HepG2 (cell line): Measurements from ENCODE around the gene ABCB8. TPM values are rescaled to one million over a fixed set of nuclear protein-coding genes. Genes with fewer than 3 reads are reported as not detected.

Experiments used
- KAT8 ChIP-seq: IDR thresholded peaks from 2 replicates; pipeline ENCODE4 v1.6.1; 2016; ENCODE audit warnings: missing genetic modification reagents, missing compliant biosample characterization
- NR2F6 ChIP-seq, 2 experiments: IDR thresholded peaks; 2 replicates each; pipeline ENCODE4 v1.6.1; 2016; ENCODE audit warnings: antibody characterized with exemption in 1 of 2, mild to moderate bottlenecking in 1 of 2
- PLSCR1 ChIP-seq: sonication (generic); formaldehyde crosslinking; IDR thresholded peaks from 2 replicates; pipeline ENCODE4 v1.5.0; 2020; ENCODE audit warnings: missing genetic modification reagents, mild to moderate bottlenecking, borderline replicate concordance
- REPIN1 ChIP-seq: sonication (generic); formaldehyde crosslinking; IDR thresholded peaks from 2 replicates; pipeline ENCODE4 v1.8.0; 2022; ENCODE audit warnings: missing genetic modification reagents, low read depth, mild to moderate bottlenecking, borderline replicate concordance
- SNRNP70 ChIP-seq: fragments of 200-400 bp; formaldehyde crosslinking; IDR thresholded peaks from 2 replicates; pipeline ENCODE4 v1.6.1; 2017; ENCODE audit warnings: mild to moderate bottlenecking, low read depth, low read length, moderate library complexity
- TFAP4 ChIP-seq: sonication (generic); IDR thresholded peaks from 2 replicates; pipeline ENCODE4 v1.6.1; 2016; ENCODE audit warnings: low read depth, borderline replicate concordance
- ZBED4 ChIP-seq: sonication (generic); formaldehyde crosslinking; IDR thresholded peaks from 2 replicates; pipeline ENCODE4 v1.4.0; 2020; ENCODE audit warnings: missing genetic modification reagents, borderline replicate concordance
- ZNF891 ChIP-seq: sonication (generic); formaldehyde crosslinking; IDR thresholded peaks from 2 replicates; pipeline ENCODE4 v1.5.0; 2020; ENCODE audit warnings: mild to moderate bottlenecking, missing genetic modification reagents
- polyA plus RNA-seq, 8 experiments: library from polyadenylated mRNA; depleted of rRNA in 3 of 8; stranded (reverse) in 7 of 8; unstranded in 1 of 8; fragments of >200 nt; fragmentation: Illumina TruSeq in 4 of 8; extraction: Trizol in 4 of 8; gene quantifications; 2 replicates each; pipeline versions ENCODE4 v1.2.1 to v1.2.3, GENCODE V29; 2011 to 2016; ENCODE audit warnings: low read depth in 4 of 8, missing spikeins in 1 of 8, mixed read lengths in 1 of 8; ENCODE audit not compliant: insufficient read depth in 1 of 8
- total RNA-seq, 5 experiments: library from RNA; depleted of rRNA; stranded (reverse); fragments of >200 nt; fragmentation: Illumina TruSeq; extraction: Trizol; gene quantifications; 2 replicates each; pipeline ENCODE4 v1.2.3, GENCODE V29; 2016; ENCODE audit warnings: low read depth in 1 of 5
- TF ChIP-seq, protein P1 (sequence below): sonication (generic); formaldehyde crosslinking; IDR thresholded peaks from 2 replicates; pipeline ENCODE4 v1.4.0; 2020; ENCODE audit warnings: low read depth, missing genetic modification reagents
- TF ChIP-seq, protein P2 (sequence below): sonication (generic); formaldehyde crosslinking; IDR thresholded peaks from 2 replicates; pipeline ENCODE4; 2020; ENCODE audit warnings: missing genetic modification reagents, mild to moderate bottlenecking, borderline replicate concordance
- TF ChIP-seq, protein P3 (sequence below), 2 experiments: IDR thresholded peaks; 2 replicates each; pipeline ENCODE4 v1.6.1; 2011 to 2012; ENCODE audit warnings: low read length in 2 of 2, borderline replicate concordance in 1 of 2, low read depth in 1 of 2, mild to moderate bottlenecking in 1 of 2, moderate library complexity in 1 of 2

ABCB8 gene
- total and polyA plus RNA-seq, 2 of the 13 experiments (the other 11 are each of a cell fraction or from before 2014, with no cell fraction given) = 6.6 to 16.7 TPM

GRCh38 chr7:150983893-150984368 lies 44.3 kb upstream of the ABCB8 start (continued):
- TF ChIP-seq, protein P1, sequence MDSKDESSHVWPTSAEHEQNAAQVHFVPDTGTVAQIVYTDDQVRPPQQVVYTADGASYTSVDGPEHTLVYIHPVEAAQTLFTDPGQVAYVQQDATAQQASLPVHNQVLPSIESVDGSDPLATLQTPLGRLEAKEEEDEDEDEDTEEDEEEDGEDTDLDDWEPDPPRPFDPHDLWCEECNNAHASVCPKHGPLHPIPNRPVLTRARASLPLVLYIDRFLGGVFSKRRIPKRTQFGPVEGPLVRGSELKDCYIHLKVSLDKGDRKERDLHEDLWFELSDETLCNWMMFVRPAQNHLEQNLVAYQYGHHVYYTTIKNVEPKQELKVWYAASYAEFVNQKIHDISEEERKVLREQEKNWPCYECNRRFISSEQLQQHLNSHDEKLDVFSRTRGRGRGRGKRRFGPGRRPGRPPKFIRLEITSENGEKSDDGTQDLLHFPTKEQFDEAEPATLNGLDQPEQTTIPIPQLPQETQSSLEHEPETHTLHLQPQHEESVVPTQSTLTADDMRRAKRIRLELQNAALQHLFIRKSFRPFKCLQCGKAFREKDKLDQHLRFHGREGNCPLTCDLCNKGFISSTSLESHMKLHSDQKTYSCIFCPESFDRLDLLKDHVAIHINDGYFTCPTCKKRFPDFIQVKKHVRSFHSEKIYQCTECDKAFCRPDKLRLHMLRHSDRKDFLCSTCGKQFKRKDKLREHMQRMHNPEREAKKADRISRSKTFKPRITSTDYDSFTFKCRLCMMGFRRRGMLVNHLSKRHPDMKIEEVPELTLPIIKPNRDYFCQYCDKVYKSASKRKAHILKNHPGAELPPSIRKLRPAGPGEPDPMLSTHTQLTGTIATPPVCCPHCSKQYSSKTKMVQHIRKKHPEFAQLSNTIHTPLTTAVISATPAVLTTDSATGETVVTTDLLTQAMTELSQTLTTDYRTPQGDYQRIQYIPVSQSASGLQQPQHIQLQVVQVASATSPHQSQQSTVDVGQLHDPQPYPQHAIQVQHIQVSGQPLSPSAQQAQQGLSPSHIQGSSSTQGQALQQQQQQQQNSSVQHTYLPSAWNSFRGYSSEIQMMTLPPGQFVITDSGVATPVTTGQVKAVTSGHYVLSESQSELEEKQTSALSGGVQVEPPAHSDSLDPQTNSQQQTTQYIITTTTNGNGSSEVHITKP (CRISPR knock-in tag) = 0 out of 2 replicates have a peak, but pooled peaks have one; percentile 36
- TF ChIP-seq REPIN1 (no peak), ZBED4 (no peak), PLSCR1 (CRISPR knock-in tag) (no peak), NR2F6 (IDR thresholded peaks at IDR 0.05) (no peak), NR2F6 (CRISPR knock-in tag; IDR thresholded peaks at IDR 0.05) (no peak), TFAP4 (no peak), SNRNP70 (no peak), KAT8 (CRISPR knock-in tag) (0 out of 2 replicates have a peak, but pooled peaks have one; percentile 15), ZNF891 (CRISPR knock-in tag) (no peak)
- TF ChIP-seq, protein P2, sequence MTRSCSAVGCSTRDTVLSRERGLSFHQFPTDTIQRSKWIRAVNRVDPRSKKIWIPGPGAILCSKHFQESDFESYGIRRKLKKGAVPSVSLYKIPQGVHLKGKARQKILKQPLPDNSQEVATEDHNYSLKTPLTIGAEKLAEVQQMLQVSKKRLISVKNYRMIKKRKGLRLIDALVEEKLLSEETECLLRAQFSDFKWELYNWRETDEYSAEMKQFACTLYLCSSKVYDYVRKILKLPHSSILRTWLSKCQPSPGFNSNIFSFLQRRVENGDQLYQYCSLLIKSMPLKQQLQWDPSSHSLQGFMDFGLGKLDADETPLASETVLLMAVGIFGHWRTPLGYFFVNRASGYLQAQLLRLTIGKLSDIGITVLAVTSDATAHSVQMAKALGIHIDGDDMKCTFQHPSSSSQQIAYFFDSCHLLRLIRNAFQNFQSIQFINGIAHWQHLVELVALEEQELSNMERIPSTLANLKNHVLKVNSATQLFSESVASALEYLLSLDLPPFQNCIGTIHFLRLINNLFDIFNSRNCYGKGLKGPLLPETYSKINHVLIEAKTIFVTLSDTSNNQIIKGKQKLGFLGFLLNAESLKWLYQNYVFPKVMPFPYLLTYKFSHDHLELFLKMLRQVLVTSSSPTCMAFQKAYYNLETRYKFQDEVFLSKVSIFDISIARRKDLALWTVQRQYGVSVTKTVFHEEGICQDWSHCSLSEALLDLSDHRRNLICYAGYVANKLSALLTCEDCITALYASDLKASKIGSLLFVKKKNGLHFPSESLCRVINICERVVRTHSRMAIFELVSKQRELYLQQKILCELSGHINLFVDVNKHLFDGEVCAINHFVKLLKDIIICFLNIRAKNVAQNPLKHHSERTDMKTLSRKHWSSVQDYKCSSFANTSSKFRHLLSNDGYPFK (CRISPR knock-in tag) = no peak
- TF ChIP-seq, protein P3, sequence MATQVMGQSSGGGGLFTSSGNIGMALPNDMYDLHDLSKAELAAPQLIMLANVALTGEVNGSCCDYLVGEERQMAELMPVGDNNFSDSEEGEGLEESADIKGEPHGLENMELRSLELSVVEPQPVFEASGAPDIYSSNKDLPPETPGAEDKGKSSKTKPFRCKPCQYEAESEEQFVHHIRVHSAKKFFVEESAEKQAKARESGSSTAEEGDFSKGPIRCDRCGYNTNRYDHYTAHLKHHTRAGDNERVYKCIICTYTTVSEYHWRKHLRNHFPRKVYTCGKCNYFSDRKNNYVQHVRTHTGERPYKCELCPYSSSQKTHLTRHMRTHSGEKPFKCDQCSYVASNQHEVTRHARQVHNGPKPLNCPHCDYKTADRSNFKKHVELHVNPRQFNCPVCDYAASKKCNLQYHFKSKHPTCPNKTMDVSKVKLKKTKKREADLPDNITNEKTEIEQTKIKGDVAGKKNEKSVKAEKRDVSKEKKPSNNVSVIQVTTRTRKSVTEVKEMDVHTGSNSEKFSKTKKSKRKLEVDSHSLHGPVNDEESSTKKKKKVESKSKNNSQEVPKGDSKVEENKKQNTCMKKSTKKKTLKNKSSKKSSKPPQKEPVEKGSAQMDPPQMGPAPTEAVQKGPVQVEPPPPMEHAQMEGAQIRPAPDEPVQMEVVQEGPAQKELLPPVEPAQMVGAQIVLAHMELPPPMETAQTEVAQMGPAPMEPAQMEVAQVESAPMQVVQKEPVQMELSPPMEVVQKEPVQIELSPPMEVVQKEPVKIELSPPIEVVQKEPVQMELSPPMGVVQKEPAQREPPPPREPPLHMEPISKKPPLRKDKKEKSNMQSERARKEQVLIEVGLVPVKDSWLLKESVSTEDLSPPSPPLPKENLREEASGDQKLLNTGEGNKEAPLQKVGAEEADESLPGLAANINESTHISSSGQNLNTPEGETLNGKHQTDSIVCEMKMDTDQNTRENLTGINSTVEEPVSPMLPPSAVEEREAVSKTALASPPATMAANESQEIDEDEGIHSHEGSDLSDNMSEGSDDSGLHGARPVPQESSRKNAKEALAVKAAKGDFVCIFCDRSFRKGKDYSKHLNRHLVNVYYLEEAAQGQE (IDR thresholded peaks at IDR 0.05; ENCODE audit: borderline replicate concordance in 1 of 2, low read depth in 1 of 2, low read length in 2 of 2) = peak; percentile 84 to 98
